Stimulated activated CD4-positive, alpha-beta T cell treated with anti-CD3 and anti-CD28 coated beads, Interleukin-2, amount 100 ng/mL, for 24 hours (primary cell): ENCODE data around the gene WIPF2.
A peak's percentile ranks its signal among the peaks of the same experiment; 100 is the strongest.

Experiments
- DNase-seq, 2 donors: peaks; one replicate each; pipeline ENCODE4 v3.0.0-alpha.2; 2020

WIPF2 gene

DNA sequence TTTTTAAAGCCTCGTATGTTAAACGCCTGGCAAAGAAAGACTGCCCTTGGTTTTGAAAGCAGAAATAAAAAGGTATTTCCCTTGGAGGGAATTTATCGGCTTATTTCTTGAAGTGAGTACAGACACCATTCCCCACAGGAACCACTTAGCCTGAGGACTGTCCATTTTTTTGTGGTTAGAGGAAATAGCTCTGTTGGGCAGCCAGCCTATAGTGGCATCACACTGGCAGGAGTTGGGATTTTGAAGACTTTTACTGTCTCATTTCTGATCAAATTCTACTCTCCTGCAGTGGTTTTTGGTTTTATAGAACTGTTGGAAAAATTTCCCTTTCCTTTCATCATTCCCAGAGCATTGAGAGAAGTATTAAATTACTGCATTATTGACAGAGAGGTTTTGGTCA, 34.5 kb downstream of the WIPF2 start:
- no peak for DNase-seq

GRCh38 chr17:40259505-40259904, 40.4 kb downstream of the WIPF2 start:
- no peak for DNase-seq

GRCh38 chr17:40260528-40260927, 41.4 kb downstream of the WIPF2 start:
- no peak for DNase-seq

GRCh38 chr17:40264458-40265185, 45.5 kb downstream of the WIPF2 start:
- no peak for DNase-seq

GRCh38 chr17:40265337-40265736, 46.2 kb downstream of the WIPF2 start:
- DNase-seq, result no peak

DNA sequence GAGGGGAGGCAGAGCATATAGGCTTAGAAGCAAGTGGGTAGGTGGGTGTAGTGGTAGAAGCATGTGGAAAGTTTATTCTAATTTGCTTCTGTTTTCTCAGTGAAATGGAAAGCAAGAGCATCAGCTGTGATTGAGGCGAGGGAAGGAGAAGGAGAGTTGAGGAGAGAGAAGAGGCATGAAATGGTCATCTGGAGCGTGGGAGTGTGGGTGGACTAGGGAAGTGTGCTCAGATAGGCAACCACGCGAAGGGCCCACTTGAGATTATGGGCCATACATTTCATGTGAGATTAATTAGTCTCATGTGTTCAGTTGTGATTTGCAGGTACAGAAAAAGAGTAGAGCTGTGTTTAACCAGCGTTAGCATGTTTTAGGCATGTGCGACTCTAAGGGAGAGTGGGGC, 47.8 kb downstream of the WIPF2 start:
- no peak for DNase-seq

- DNase-seq, result no peak
These were observed 49.1 kb downstream of the WIPF2 start for GRCh38 chr17:40268141-40268712.

DNA sequence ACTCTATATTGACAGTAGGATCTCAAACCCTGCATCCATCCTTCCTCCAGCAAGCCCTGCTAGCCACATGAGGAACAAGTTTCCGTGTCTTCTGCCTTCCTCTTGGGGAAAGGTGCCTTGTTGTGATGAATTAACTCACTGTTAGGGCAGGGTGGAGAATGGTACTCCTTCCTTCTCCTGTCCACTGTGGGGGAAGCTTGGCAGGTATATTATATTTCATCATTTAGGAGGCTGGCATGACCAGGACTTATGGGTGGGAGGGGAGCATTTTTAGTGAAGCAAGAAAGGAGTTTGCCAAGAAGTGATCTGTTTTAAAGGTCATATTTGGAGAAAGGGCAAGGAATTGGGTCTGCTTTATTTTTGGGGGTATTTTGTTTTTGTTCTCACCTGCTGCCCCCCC, 59.3 kb downstream of the WIPF2 start:
- DNase-seq, result no peak

DNA sequence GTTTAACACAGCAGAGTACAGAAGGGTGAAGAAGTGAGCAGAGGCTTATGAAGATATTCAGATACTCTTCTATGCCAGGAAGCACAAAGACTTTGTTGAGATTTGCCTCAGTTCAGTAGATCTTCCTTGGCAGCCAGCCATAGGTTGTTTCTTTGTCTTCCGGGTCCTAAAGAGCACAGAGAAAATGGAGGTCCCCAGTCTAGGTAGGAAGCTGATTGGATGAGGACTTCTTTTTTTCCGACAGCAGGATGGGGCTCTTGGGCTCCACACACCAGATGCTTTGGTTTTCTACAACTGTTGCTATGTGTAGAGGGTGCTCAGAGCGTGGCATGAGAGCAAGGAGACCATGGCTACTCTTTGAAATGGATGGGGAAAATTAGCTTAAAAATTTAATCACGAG, 60.3 kb downstream of the WIPF2 start:
- DNase-seq, result no peak

- no peak for DNase-seq
These were observed 62.6 kb downstream of the WIPF2 start for GRCh38 chr17:40281663-40282062.

- no peak for DNase-seq
These were observed 64.6 kb downstream of the WIPF2 start for GRCh38 chr17:40283662-40284061.

DNA sequence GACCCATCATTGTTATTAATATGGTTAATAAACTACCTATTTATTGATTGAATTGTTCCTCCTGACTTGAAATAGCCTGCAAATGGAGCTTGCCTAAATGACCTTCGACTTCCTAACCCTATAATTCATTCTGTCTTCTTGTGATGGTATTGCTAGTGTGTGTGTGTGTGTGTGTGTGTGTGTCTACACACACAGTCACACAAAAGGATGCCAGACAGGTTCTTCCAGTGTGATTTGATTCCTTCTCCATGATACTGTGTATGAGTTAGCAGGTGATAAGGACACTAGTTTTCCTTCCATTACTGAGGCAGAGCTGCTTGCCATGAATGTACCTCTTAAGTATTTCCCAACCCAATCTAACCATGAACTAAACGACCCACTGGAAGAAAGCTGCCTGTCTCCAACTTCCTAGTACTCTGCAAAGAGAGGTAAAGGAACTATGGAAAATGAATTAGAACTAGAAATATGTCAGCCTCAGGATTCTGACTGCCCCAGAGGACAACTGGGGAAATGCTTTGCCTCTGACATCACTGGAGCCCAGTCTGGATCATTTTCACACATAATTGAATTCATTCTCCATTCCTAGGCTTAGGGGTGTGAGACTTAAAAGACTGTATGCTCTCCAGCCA, 65.1 kb downstream of the WIPF2 start:
- DNase-seq, result no peak

DNA sequence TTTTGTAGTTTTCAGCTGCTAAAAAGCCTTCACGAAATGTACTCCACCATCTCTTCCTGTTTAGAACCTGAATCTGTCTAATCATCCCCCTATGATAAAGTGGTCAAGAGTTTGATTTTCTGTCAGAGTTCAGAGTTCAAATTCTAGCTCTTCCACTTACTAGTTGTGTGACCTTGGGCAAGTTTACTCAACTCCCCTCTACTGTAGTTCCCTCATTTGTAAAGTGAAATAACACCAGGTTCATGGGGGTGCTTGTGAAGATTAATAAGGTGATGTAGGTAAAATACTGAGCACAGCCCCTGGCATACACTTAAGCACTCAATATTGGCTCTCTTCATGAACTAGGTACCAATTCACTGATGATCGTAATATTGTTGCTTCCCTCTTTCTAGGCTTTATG, 67.4 kb downstream of the WIPF2 start:
- no peak for DNase-seq

DNA sequence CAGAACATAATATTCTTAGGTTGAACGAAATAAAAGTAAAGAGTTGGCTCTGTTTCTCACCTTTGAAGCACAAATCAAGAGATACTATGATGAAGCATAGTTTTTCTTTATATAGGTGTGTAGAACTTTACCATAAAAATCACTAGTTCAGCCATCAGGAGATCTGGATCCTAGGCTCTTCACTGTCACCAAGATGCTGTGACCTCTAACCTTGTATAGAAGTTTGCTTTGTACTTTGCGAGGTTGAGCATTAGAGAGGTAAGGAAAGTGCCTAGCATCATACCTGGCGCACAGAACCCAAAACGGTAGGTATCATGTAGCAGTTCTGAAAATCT, 68.0 kb downstream of the WIPF2 start:
- DNase-seq, result no peak

GRCh38 chr17:40287494-40288369, 68.6 kb downstream of the WIPF2 start, which contains the start of gene CDC6:
Gene CDC6 (plus strand): TSS chr17:40287879. CDS start chr17:40289421, 1,542 bp downstream.
- peak; percentile 98 for DNase-seq

DNA sequence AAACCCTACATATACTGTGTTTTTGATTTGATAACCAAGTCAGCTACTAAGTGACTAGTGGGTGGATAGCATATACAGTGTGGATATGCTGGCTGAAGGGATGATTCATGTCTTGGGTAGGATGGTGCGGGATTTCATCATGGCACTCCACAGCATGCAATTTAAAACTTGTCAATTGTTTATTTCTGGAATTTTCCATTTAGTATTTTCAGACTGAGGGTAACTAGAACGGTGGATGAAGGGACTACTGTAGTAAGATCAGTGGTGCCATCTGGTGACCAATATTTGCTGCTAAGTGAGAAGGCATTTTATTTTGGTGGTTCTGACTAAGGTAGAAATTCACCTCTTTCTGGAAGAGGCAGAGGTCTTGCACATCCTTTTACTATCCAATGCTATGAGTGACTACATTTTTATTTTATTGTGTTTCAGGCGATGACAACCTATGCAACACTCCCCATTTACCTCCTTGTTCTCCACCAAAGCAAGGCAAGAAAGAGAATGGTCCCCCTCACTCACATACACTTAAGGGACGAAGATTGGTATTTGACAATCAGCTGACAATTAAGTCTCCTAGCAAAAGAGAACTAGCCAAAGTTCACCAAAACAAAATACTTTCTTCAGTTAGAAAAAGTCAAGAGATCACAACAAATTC, 71.7 kb downstream of the WIPF2 start:
- DNase-seq, result peak in 1 of 2 donors; percentile 54

- DNase-seq, result no peak
These were observed 72.2 kb downstream of the WIPF2 start for GRCh38 chr17:40291281-40291664.

GRCh38 chr17:40293363-40293762, 74.3 kb downstream of the WIPF2 start:
- no peak for DNase-seq

DNA sequence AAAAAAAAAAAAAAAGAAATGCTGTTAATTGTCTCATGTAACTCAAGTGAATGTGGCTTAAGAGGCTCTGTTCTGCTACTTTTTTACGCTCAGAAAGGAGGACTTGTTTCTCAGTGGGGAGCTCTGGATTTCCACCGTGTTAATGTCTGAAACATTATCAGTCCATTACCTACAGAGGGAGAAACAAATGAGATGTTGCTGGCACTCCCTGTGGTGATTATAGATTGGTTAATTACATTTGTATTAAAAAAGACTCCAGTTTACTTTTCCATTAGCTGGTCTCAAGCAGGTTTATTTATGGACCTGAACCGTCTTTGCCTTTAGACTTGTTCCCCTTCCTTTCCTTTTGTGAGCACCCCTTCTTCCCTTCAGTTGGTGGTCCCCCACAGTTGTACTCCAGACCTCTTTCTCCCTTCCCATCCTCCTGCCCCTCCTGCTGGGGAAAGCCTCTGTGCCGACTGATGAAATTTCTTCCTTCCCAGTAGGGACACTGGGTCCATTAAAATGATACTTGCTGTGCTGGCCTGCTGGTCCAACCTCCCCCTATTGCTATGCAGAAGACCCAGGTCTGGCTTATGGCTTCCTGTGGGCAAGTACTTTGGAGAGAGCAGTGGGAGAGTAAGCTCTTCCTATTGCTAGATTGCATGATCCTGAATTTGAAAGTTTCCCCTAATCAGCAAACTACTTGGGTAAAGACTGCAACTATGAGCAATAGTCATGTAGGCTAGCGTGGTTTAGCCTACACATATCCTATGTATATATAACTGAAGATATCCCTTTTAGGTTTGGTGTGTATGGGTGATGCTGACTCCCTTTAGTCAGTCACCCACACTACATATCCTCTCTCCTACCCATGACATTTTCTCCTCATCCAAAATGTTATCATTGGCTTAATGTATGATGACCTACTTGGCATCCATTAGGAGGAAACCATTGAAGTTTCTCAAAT, 76.7 kb downstream of the WIPF2 start:
- DNase-seq, result no peak

GRCh38 chr17:40297511-40297910, 78.4 kb downstream of the WIPF2 start:
- DNase-seq, result no peak

GRCh38 chr17:40298726-40299125, 79.6 kb downstream of the WIPF2 start:
- no peak for DNase-seq
